DOHH2 (cell line): ENCODE measurements around the gene GYPC.
"Not testable (repeated sequence)": the region's sequence is repeated elsewhere in the genome, so short reads cannot be mapped to it uniquely, and the experiment has no call there.

Source experiments
- CTCF ChIP-seq: fragments of 200-600 bp; sonication (generic); IDR thresholded peaks from one replicate; pipeline ENCODE4 v1.5.1; 2014; ENCODE audit warnings: antibody characterized with exemption, mild to moderate bottlenecking, low read depth, low read length; ENCODE audit not compliant: poor library complexity, severe bottlenecking
- EZH2phosphoT487 ChIP-seq: fragments of 200-600 bp; sonication (generic); IDR thresholded peaks from 2 replicates; pipeline ENCODE4 v1.6.1; 2017; ENCODE audit warnings: borderline replicate concordance, mild to moderate bottlenecking, antibody characterized with exemption, low read length, moderate library complexity, mixed read lengths

DNA sequence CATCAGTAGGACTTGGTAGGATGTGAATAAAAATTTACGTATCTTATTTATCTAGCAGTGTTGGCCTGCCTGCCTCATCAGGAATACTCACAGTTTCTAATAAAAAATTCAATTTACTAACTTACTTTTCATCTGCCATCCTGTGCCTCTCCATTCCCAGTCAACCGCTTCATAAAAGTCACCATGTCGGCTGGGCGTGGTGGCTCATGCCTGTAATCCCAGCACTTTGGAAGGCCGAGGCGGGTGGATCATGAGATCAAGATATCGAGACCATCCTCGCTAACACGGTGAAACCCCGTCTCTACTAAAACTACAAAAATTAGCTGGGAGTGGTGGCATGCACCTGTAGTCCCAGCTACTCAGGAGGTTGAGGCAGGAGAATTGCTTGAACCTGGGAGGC is 61.3 kb downstream of the GYPC start:
- not testable (repeated sequence) for TF ChIP-seq CTCF, EZH2phosphoT487
